SU-DHL-6 (cell line): ENCODE data around the gene ANXA5.

Experiments
- H2AFZ ChIP-seq: fragments of 200-600 bp; sonication (generic); 2 replicates; pipeline ENCODE4 v1.6.1; 2014; ENCODE audit warnings: low read depth, mild to moderate bottlenecking, moderate library complexity, mixed read lengths, antibody characterized with exemption, low read length; ENCODE audit not compliant: severe bottlenecking
- H3F3A ChIP-seq: fragments of 200-600 bp; shearing (Covaris generic); 2 replicates; pipeline ENCODE4 v1.6.0; 2016; ENCODE audit warnings: antibody characterized with exemption, mild to moderate bottlenecking; ENCODE audit not compliant: insufficient read depth
- H3K27ac ChIP-seq: fragments of 200-600 bp; sonication (generic); 2 replicates; pipeline ENCODE4 v1.5.1; 2016; ENCODE audit warnings: low read depth, mild to moderate bottlenecking, low read length, moderate library complexity, mixed read lengths
- H3K27me3 ChIP-seq: fragments of 200-600 bp; sonication (generic), shearing (Covaris generic); 2 replicates; pipeline ENCODE4 v1.6.0; 2014; ENCODE audit warnings: mild to moderate bottlenecking, low read length
- H3K36me3 ChIP-seq: fragments of 200-600 bp; sonication (generic); 2 replicates; pipeline ENCODE4 v1.6.1; 2014; ENCODE audit warnings: mild to moderate bottlenecking, low read length, mixed read lengths
- H3K4me2 ChIP-seq: fragments of 300-600, 200-600 bp; shearing (Covaris generic), sonication (generic); 2 replicates; pipeline ENCODE4 v1.6.0; 2014; ENCODE audit warnings: low read length, low read depth, mild to moderate bottlenecking; ENCODE audit not compliant: poor library complexity, severe bottlenecking
- H3K4me3 ChIP-seq: fragments of 200-600 bp; sonication (generic); 2 replicates; pipeline ENCODE4 v1.5.1; 2014; ENCODE audit warnings: antibody characterized with exemption, low read length, mild to moderate bottlenecking, mixed read lengths; ENCODE audit not compliant: insufficient read depth, poor library complexity, severe bottlenecking
- H3K79me2 ChIP-seq: fragments of 200-600 bp; sonication (generic); 2 replicates; pipeline ENCODE4 v1.6.1; 2014; ENCODE audit warnings: mild to moderate bottlenecking, low read length, moderate library complexity; ENCODE audit not compliant: insufficient read depth
- H3K9ac ChIP-seq: fragments of 200-600 bp; sonication (generic); 2 replicates; pipeline ENCODE4 v1.7.0; 2014; ENCODE audit warnings: mild to moderate bottlenecking, low read length
- H3K9me2 ChIP-seq: fragments of 200-600 bp; sonication (generic); replicated peaks from 2 replicates; pipeline ENCODE4 v1.6.1; 2014; ENCODE audit warnings: low read length; ENCODE audit not compliant: insufficient read depth
- H3K9me3 ChIP-seq: fragments of 200-600 bp; sonication (generic); 2 replicates; pipeline ENCODE4 v1.6.1; 2014; ENCODE audit warnings: low read length, mixed read lengths; ENCODE audit not compliant: insufficient read depth
- H4K20me1 ChIP-seq: fragments of 200-600 bp; sonication (generic); 2 replicates; pipeline ENCODE4 v1.6.1; 2014; ENCODE audit warnings: low read depth, mild to moderate bottlenecking, antibody characterized with exemption, low read length, moderate library complexity, mixed read lengths
- CTCF ChIP-seq: fragments of 200-600 bp; sonication (generic); IDR thresholded peaks from one replicate; pipeline ENCODE4 v1.5.1; 2017; ENCODE audit warnings: antibody characterized with exemption, mild to moderate bottlenecking, low read length, moderate library complexity; ENCODE audit not compliant: insufficient read depth, poor library complexity, severe bottlenecking
- EZH2phosphoT487 ChIP-seq: fragments of 200-600 bp; sonication (generic), shearing (Covaris generic); conservative IDR thresholded peaks from 2 replicates; pipeline ENCODE4 v1.6.1; 2018; ENCODE audit warnings: mild to moderate bottlenecking, antibody characterized with exemption, low read length, moderate library complexity, mixed read lengths

Gene ANXA5

GRCh38 chr4:121712783-121713182 is 16.0 kb upstream of the ANXA5 start:
- Histone ChIP-seq H3K4me2 (no peak overlapping the region), H3K9me2 (no peaks in the 10 kb centered on the region), H2AFZ (no peak overlapping the region)

GRCh38 chr4:121712001-121712651 is 15.3 kb upstream of the ANXA5 start:
- Histone ChIP-seq H3F3A (no peaks in the 10 kb centered on the region), H3K4me2 (no peak overlapping the region), H3K4me3 (no peak overlapping the region), H3K27ac (no peak overlapping the region), H3K9me2 (no peaks in the 10 kb centered on the region), H3K79me2 (no peaks in the 10 kb centered on the region), H3K36me3 (no peaks in the 10 kb centered on the region), H3K9ac (no peak overlapping the region), H4K20me1 (no peaks in the 10 kb centered on the region), H3K9me3 (no peaks in the 10 kb centered on the region), H3K27me3 (no peaks in the 10 kb centered on the region), H2AFZ (no peak overlapping the region)
- no peak for TF ChIP-seq EZH2phosphoT487
- no peak for TF ChIP-seq CTCF

More at GRCh38 chr4:121712783-121713182, 16.0 kb upstream of the ANXA5 start:
- Histone ChIP-seq H3K27ac (no peak overlapping the region), H3K9me3 (no peaks in the 10 kb centered on the region), H3K9ac (no peak overlapping the region), H3F3A (no peaks in the 10 kb centered on the region), H3K4me3 (no peak overlapping the region), H3K36me3 (no peaks in the 10 kb centered on the region), H3K27me3 (no peaks in the 10 kb centered on the region), H4K20me1 (no peaks in the 10 kb centered on the region), H3K79me2 (no peaks in the 10 kb centered on the region)
- TF ChIP-seq EZH2phosphoT487 = no peak
- TF ChIP-seq CTCF = no peak

GRCh38 chr4:121711263-121712000 is 14.7 kb upstream of the ANXA5 start:
- H3F3A ChIP-seq = no peaks in the 10 kb centered on the region

More at GRCh38 chr4:121711263-121712000, 14.7 kb upstream of the ANXA5 start:
- no peak overlapping the region for H3K4me2 ChIP-seq
- H4K20me1 ChIP-seq = no peaks in the 10 kb centered on the region
- TF ChIP-seq EZH2phosphoT487 (no peak), CTCF (no peak)
- H3K9me3 ChIP-seq = no peaks in the 10 kb centered on the region
- H3K4me3 ChIP-seq = no peak overlapping the region
- no peak overlapping the region for H3K9ac ChIP-seq
- no peaks in the 10 kb centered on the region for H3K9me2 ChIP-seq
- H3K27me3 ChIP-seq = no peaks in the 10 kb centered on the region
- no peaks in the 10 kb centered on the region for H3K36me3 ChIP-seq
- no peaks in the 10 kb centered on the region for H3K79me2 ChIP-seq
- peak overlapping the region; percentile 13 for H2AFZ ChIP-seq
- no peak overlapping the region for H3K27ac ChIP-seq
